ENCODE results near the gene PSMD2.

GRCh38 chr3:184354121-184354728 is 55.2 kb downstream of the PSMD2 start:
- TF ChIP-seq POLR2A (IDR thresholded peaks at IDR 0.05), result no peak
- TF ChIP-seq, protein P1, sequence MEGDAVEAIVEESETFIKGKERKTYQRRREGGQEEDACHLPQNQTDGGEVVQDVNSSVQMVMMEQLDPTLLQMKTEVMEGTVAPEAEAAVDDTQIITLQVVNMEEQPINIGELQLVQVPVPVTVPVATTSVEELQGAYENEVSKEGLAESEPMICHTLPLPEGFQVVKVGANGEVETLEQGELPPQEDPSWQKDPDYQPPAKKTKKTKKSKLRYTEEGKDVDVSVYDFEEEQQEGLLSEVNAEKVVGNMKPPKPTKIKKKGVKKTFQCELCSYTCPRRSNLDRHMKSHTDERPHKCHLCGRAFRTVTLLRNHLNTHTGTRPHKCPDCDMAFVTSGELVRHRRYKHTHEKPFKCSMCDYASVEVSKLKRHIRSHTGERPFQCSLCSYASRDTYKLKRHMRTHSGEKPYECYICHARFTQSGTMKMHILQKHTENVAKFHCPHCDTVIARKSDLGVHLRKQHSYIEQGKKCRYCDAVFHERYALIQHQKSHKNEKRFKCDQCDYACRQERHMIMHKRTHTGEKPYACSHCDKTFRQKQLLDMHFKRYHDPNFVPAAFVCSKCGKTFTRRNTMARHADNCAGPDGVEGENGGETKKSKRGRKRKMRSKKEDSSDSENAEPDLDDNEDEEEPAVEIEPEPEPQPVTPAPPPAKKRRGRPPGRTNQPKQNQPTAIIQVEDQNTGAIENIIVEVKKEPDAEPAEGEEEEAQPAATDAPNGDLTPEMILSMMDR (IDR thresholded peaks at IDR 0.05), result peak; percentile 23 to 57 (median 54)

Measured in vagina (tissue), 2 donors.